Suprapubic skin (tissue), 3 donors: ENCODE results near the gene FOLR2.

Experiments
- CTCF ChIP-seq, 2 donors: fragments of 200-600 bp in 1 of 2; fragments of 450-650 bp in 1 of 2; sonication (generic) in 1 of 2; IDR thresholded peaks; one replicate each; pipeline ENCODE4 v1.5.1; 2016 to 2019; ENCODE audit warnings: antibody characterized with exemption in 2 of 2, mild to moderate bottlenecking in 1 of 2, moderate library complexity in 1 of 2
- POLR2A ChIP-seq, 2 donors: fragments of 450-650 bp; IDR thresholded peaks; one replicate each; pipeline ENCODE4 v1.6.1; 2017; ENCODE audit warnings: antibody characterized with exemption in 2 of 2, mild to moderate bottlenecking in 2 of 2, moderate library complexity in 2 of 2

GRCh38 chr11:72232260-72233055 lies 15.9 kb downstream of the FOLR2 start:
- TF ChIP-seq POLR2A (IDR thresholded peaks at IDR 0.05) (no peak), CTCF (IDR thresholded peaks at IDR 0.05) (no peak)
